HepG2 (cell line): ENCODE measurements around the gene MXD3. TPM values are rescaled to one million over a fixed set of nuclear protein-coding genes. Genes with fewer than 3 reads are reported as not detected.

Source experiments
- ARID5B ChIP-seq: IDR thresholded peaks from 2 replicates; pipeline ENCODE4 v1.4.0; 2020; ENCODE audit warnings: mild to moderate bottlenecking, missing genetic modification reagents
- CAMTA2 ChIP-seq: sonication (generic); formaldehyde crosslinking; IDR thresholded peaks from 2 replicates; pipeline ENCODE4 v1.4.0; 2020; ENCODE audit warnings: mild to moderate bottlenecking, missing genetic modification reagents, borderline replicate concordance
- CENPT ChIP-seq: sonication (generic); formaldehyde crosslinking; IDR thresholded peaks from 2 replicates; pipeline ENCODE4 v1.8.0; 2022; ENCODE audit warnings: low read depth, mild to moderate bottlenecking, moderate library complexity, missing genetic modification reagents
- GMEB2 ChIP-seq: IDR thresholded peaks from 2 replicates; pipeline ENCODE4 v1.6.1; 2016; ENCODE audit warnings: missing biosample characterization, missing genetic modification reagents, low read depth
- HHEX ChIP-seq: IDR thresholded peaks from 2 replicates; pipeline ENCODE4 v1.6.1; 2016; ENCODE audit warnings: control low read depth
- HNF4A ChIP-seq: sonication (generic); formaldehyde crosslinking; IDR thresholded peaks from 2 replicates; pipeline ENCODE4 v1.4.0; 2020; ENCODE audit warnings: missing genetic modification reagents
- PRPF4 ChIP-seq: fragments of 200-400 bp; formaldehyde crosslinking; IDR thresholded peaks from 2 replicates; pipeline ENCODE4 v1.6.1; 2016; ENCODE audit warnings: low read length, low read depth; ENCODE audit not compliant: poor library complexity, severe bottlenecking
- SP1 ChIP-seq, 2 experiments: fragments of 450-650 bp in 1 of 2; sonication (generic) in 1 of 2; formaldehyde crosslinking in 1 of 2; IDR thresholded peaks; 2 replicates each; pipeline versions ENCODE4 v1.4.0 to v1.6.1; 2016 to 2020; ENCODE audit warnings: missing genetic modification reagents in 1 of 2
- TBX2 ChIP-seq: sonication (generic); formaldehyde crosslinking; IDR thresholded peaks from 2 replicates; pipeline ENCODE4 v1.5.0; 2020; ENCODE audit warnings: missing genetic modification reagents, mild to moderate bottlenecking, borderline replicate concordance
- TFDP2 ChIP-seq: sonication (generic); formaldehyde crosslinking; IDR thresholded peaks from 2 replicates; pipeline ENCODE4 v1.4.0; 2020; ENCODE audit warnings: missing genetic modification reagents
- ZBTB39 ChIP-seq: sonication (generic); formaldehyde crosslinking; IDR thresholded peaks from 2 replicates; pipeline ENCODE4 v1.5.0; 2020; ENCODE audit warnings: missing genetic modification reagents
- ZNF331 ChIP-seq: sonication (generic); formaldehyde crosslinking; IDR thresholded peaks from 2 replicates; pipeline ENCODE4 v1.4.0; 2020; ENCODE audit warnings: missing genetic modification reagents
- ZNF337 ChIP-seq: sonication (generic); formaldehyde crosslinking; IDR thresholded peaks from 2 replicates; pipeline ENCODE4 v1.5.1; 2020; ENCODE audit warnings: missing genetic modification reagents, low read depth, mild to moderate bottlenecking, borderline replicate concordance
- ZNF501 ChIP-seq: sonication (generic); formaldehyde crosslinking; IDR thresholded peaks from 2 replicates; pipeline ENCODE4 v1.5.1; 2020; ENCODE audit warnings: mild to moderate bottlenecking, moderate library complexity, missing genetic modification reagents
- ZNF589 ChIP-seq: sonication (generic); formaldehyde crosslinking; conservative IDR thresholded peaks from 2 replicates; pipeline ENCODE4 v1.8.0; 2022; ENCODE audit warnings: mild to moderate bottlenecking, moderate library complexity, missing genetic modification reagents
- ZNF652 ChIP-seq: IDR thresholded peaks from 2 replicates; pipeline ENCODE4 v1.6.1; 2016; ENCODE audit warnings: low read depth, borderline replicate concordance
- ZXDC ChIP-seq: sonication (generic); formaldehyde crosslinking; IDR thresholded peaks from 2 replicates; pipeline ENCODE4 v1.5.0; 2020; ENCODE audit warnings: mild to moderate bottlenecking, missing genetic modification reagents
- polyA plus RNA-seq, 8 experiments: library from polyadenylated mRNA; depleted of rRNA in 3 of 8; stranded (reverse) in 7 of 8; unstranded in 1 of 8; fragments of >200 nt; fragmentation: Illumina TruSeq in 4 of 8; extraction: Trizol in 4 of 8; gene quantifications; 2 replicates each; pipeline versions ENCODE4 v1.2.1 to v1.2.3, GENCODE V29; 2011 to 2016; ENCODE audit warnings: low read depth in 4 of 8, missing spikeins in 1 of 8, mixed read lengths in 1 of 8; ENCODE audit not compliant: insufficient read depth in 1 of 8
- total RNA-seq, 5 experiments: library from RNA; depleted of rRNA; stranded (reverse); fragments of >200 nt; fragmentation: Illumina TruSeq; extraction: Trizol; gene quantifications; 2 replicates each; pipeline ENCODE4 v1.2.3, GENCODE V29; 2016; ENCODE audit warnings: low read depth in 1 of 5

The MXD3 gene
- total and polyA plus RNA-seq, 2 of the 13 experiments (the other 11 are each of a cell fraction or from before 2014, with no cell fraction given): 10.5 to 12.8 TPM

GRCh38 chr5:177304392-177305119 lies 7.1 kb downstream of the MXD3 start (continued):
- no peak for TF ChIP-seq ZBTB39 (CRISPR knock-in tag)
- no peak for TF ChIP-seq GMEB2 (CRISPR knock-in tag)
- TF ChIP-seq TBX2 (CRISPR knock-in tag): 0 out of 2 replicates have a peak, but pooled peaks have one; percentile 13
- peak; percentile 3; the same call in 1 of the 2 replicates for TF ChIP-seq ZNF501 (CRISPR knock-in tag)
- TF ChIP-seq HHEX: no peak
- no peak for TF ChIP-seq ZNF652 (CRISPR knock-in tag)
- no peak for TF ChIP-seq ZNF337 (CRISPR knock-in tag)
- TF ChIP-seq CAMTA2: no peak
- TF ChIP-seq PRPF4: peak; percentile 55
- 0 out of 2 replicates have a peak, but pooled peaks have one; percentile 49 for TF ChIP-seq ZNF589 (CRISPR knock-in tag)
- TF ChIP-seq HNF4A (CRISPR knock-in tag): peak; percentile 47; the same call in 1 of the 2 replicates
- TF ChIP-seq TFDP2 (CRISPR knock-in tag): no peak
- 0 out of 2 replicates have a peak, but pooled peaks have one; percentile 10 for TF ChIP-seq ARID5B (CRISPR knock-in tag)
- TF ChIP-seq ZNF331 (CRISPR knock-in tag): no peak
- no peak for TF ChIP-seq ZXDC (CRISPR knock-in tag)
- TF ChIP-seq SP1 (IDR thresholded peaks at IDR 0.05): no peak
- 0 out of 2 replicates have a peak, but pooled peaks have one; percentile 17 for TF ChIP-seq SP1 (CRISPR knock-in tag; IDR thresholded peaks at IDR 0.05)
- TF ChIP-seq CENPT (CRISPR knock-in tag): no peak
